ENCODE data around the gene LIMS2. TPM values are rescaled to one million over a fixed set of nuclear protein-coding genes. Genes with fewer than 3 reads are reported as not detected.

The LIMS2 gene
- total RNA-seq, 6 donors from 2014 or later: 33.6 to 169 (median 109) TPM

DNA sequence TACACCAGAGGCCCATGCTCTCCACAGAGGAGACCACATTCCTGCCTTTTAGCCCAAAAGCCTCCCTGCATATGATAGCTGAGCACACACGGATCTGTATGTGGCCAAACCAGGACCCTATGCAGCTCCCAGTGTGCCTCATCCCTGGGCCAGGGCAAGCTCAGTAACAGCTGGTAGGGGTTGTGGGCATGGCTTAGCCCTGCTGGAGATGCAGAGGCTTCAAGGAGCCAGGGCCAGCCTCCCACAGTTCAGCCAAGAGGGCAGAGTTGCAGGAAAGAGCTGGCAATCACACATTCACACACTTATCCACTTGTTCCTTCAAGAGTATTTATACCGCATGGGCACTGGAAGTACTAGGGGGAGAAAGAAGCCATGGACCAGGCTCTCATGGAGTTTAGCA lies 1.6 kb upstream of the LIMS2 start:
- ATAC-seq (ENCODE audit: low FRiP score in 2 of 2): no peak
- TF ChIP-seq, protein P1, sequence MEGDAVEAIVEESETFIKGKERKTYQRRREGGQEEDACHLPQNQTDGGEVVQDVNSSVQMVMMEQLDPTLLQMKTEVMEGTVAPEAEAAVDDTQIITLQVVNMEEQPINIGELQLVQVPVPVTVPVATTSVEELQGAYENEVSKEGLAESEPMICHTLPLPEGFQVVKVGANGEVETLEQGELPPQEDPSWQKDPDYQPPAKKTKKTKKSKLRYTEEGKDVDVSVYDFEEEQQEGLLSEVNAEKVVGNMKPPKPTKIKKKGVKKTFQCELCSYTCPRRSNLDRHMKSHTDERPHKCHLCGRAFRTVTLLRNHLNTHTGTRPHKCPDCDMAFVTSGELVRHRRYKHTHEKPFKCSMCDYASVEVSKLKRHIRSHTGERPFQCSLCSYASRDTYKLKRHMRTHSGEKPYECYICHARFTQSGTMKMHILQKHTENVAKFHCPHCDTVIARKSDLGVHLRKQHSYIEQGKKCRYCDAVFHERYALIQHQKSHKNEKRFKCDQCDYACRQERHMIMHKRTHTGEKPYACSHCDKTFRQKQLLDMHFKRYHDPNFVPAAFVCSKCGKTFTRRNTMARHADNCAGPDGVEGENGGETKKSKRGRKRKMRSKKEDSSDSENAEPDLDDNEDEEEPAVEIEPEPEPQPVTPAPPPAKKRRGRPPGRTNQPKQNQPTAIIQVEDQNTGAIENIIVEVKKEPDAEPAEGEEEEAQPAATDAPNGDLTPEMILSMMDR (IDR thresholded peaks at IDR 0.05): no peak
- TF ChIP-seq EP300 (IDR thresholded peaks at IDR 0.05): no peak
- TF ChIP-seq POLR2A (IDR thresholded peaks at IDR 0.05): no peak
- TF ChIP-seq POLR2AphosphoS5 (IDR thresholded peaks at IDR 0.05): no peak
- H3K9me3 ChIP-seq: no peaks in the 10 kb centered on the region
- no peak overlapping the region for H3K4me3 ChIP-seq
- no peaks in the 10 kb centered on the region for H3K36me3 ChIP-seq
- H3K4me1 ChIP-seq: peaks cover 11 to 46% (median 35%) of the 10 kb centered on the region in 4 donors
- peaks cover 0 to 7% (median 0%) of the 10 kb centered on the region in 4 donors for H3K27me3 ChIP-seq
- no peak overlapping the region for H3K27ac ChIP-seq
- no peak for DNase-seq
- 62 to 83% methylated on average over 1 to 2 of the region's 2 CpGs for whole genome bisulfite sequencing, 2 donors

DNA sequence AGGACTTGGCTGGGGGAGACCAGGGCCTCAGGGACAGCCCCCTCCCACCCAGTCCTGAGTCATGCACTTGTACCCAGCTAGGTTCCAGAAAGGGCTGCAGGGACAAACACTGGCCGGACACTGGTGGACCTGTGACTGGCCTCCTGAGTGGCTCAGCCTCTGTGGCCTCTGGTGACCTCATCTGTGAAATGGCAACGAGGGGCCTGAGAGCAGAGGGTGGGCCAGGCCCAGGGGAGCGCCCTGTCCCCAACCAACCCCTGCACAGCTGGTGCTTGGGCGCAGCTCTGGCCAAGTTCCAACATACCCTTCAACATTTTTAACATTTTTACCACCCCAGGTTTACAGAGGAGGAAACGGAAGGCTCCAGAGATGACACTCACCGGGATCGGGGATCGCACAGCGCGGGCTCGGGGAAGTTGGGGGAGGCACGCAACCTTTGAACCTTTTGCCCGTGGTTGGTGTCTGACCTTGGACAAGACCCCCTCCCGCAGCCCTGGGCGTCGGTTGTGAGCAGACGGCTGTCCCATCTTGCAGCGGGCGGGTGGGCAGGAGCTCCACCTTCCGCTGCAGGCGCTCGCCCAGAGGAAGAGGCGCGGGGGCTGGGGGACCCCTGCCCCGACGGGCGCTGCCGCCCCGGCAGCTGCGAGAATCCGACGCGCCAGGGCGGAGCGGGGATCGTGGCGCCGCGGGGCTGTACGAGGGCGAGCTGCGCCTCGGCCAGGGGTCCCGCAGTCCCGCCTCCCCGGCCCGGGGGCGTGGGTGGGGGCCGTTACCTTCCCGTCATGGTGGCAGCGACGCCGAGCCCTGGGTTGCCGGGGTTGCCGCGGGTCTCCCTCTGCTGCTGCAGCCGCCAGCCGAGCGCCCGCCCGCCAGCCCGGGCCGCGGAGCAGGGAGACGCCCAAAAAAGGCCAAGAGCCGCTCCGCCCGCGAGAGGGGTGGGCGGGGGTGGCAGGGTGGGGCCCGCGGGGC lies 805 bp downstream of the LIMS2 start:
- 7 to 40% methylated on average over 1 to 44 of the region's 72 CpGs for WGBS, 2 donors
- ATAC-seq (ENCODE audit: low FRiP score in 2 of 2) (peak; percentile 56 to 68), DNase-seq (peak; percentile 29 to 91)
- peaks cover 0 to 3% (median 0%) of the 10 kb centered on the region in 4 donors for H3K36me3 ChIP-seq
- H3K27me3 ChIP-seq: peaks cover 0 to 7% (median 0%) of the 10 kb centered on the region in 4 donors
- H3K4me3 ChIP-seq: peak overlapping the region; percentile 57 to 91 (median 68)
- TF ChIP-seq, protein P1 (IDR thresholded peaks at IDR 0.05): peak in 1 of 6 experiments; percentile 11
- TF ChIP-seq POLR2A (IDR thresholded peaks at IDR 0.05): no peak
- peak; percentile 21 to 54 for TF ChIP-seq POLR2AphosphoS5 (IDR thresholded peaks at IDR 0.05)
- peak in 1 of 4 donors; percentile 12 for TF ChIP-seq EP300 (IDR thresholded peaks at IDR 0.05)
- H3K9me3 ChIP-seq: no peaks in the 10 kb centered on the region
- H3K4me1 ChIP-seq: peaks cover 8 to 37% (median 28%) of the 10 kb centered on the region in 4 donors
- peak overlapping the region; percentile 87 to 94 (median 89) for H3K27ac ChIP-seq

DNA sequence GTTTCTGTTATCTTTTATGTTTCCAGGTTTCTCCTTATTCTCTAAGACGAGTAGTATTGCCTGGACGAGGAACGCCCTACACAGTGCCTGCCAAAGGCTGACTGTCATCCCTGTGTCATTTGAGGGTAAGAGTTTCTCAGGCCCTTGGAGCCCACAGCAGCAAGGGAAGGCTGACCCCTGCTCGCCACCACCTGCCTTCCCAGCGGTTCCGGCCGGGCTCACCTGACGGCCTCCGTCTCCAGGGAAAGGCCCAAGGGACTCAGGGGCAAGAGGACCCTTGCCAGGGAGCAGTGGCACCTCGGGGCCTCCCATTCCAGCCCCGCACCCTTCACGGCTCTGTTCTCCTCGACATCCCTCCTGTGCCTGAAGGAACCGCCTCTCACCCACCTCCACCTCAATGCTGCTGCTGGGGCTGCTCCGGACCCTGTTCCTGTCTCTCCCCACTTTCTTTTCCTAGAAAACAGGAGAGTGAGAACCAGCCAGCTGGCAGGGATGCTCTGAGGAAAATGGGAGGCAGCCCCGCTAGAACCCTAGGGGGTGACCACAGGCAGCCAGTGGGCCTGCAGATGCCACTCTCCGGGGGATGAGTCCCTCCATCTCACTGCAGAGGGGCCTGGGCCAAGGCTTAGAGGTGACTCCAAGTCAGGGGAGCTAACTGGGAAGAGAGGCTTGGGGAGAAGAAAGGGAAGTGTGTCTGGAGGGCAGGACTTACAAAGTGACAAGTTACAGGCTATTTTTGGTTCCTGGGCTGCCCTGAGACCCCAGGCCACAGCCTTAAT lies 1.9 kb downstream of the LIMS2 start:
- no peak for TF ChIP-seq EP300 (IDR thresholded peaks at IDR 0.05)
- TF ChIP-seq, protein P1 (IDR thresholded peaks at IDR 0.05): no peak
- TF ChIP-seq POLR2AphosphoS5 (IDR thresholded peaks at IDR 0.05): no peak
- ATAC-seq (ENCODE audit: low FRiP score in 2 of 2) (peak in 1 of 2 donors; percentile 45), DNase-seq (peak; percentile 18 to 78)
- Histone ChIP-seq H3K27ac (peak overlapping the region; percentile 87 to 94 (median 89)), H3K4me1 (peaks cover 10 to 37% (median 31%) of the 10 kb centered on the region in 4 donors), H3K9me3 (no peaks in the 10 kb centered on the region), H3K36me3 (peaks cover 0 to 3% (median 0%) of the 10 kb centered on the region in 4 donors), H3K27me3 (peaks cover 0 to 7% (median 0%) of the 10 kb centered on the region in 4 donors), H3K4me3 (peak overlapping the region; percentile 57 to 91 (median 68))
- 69 to 73% methylated on average over 14 to 17 of the region's 17 CpGs for WGBS, 2 donors

- ATAC-seq (ENCODE audit: low FRiP score in 2 of 2): peak in 1 of 2 donors; percentile 3
- peaks cover 0 to 7% (median 0%) of the 10 kb centered on the region in 4 donors for H3K27me3 ChIP-seq
- TF ChIP-seq POLR2A (IDR thresholded peaks at IDR 0.05) (peak in 2 of 4 donors; percentile 7 to 22), POLR2AphosphoS5 (IDR thresholded peaks at IDR 0.05) (peak in 1 of 2 donors; percentile 1), EP300 (IDR thresholded peaks at IDR 0.05) (no peak)
- TF ChIP-seq, protein P1 (IDR thresholded peaks at IDR 0.05): no peak
- peaks cover 10 to 37% (median 31%) of the 10 kb centered on the region in 4 donors for H3K4me1 ChIP-seq
- peak overlapping the region in 3 of 4 donors; percentile 57 to 91 (median 62) for H3K4me3 ChIP-seq
- peak in 1 of 2 donors; percentile 50 for DNase-seq
- no peaks in the 10 kb centered on the region for H3K9me3 ChIP-seq
- peaks cover 0 to 3% (median 0%) of the 10 kb centered on the region in 4 donors for H3K36me3 ChIP-seq
- H3K27ac ChIP-seq: peak overlapping the region; percentile 87 to 94 (median 89)
- 56 to 62% methylated on average over 18 to 20 of the region's 20 CpGs for WGBS, 2 donors
These were observed 2.7 kb downstream of the LIMS2 start for GRCh38 chr2:127672341-127673224.

Data from upper lobe of left lung (tissue), 6 donors.